HCT116 (cell line): ENCODE results near the gene LRRC32. TPM values are rescaled to one million over a fixed set of nuclear protein-coding genes. Genes with fewer than 3 reads are reported as not detected.

Experiments used
- ATAC-seq: fragments of 200-7000 bp; cut with Tn5 transposase; 2 replicates; pipeline ENCODE4 v1.9.1; 2020; ENCODE audit warnings: mild to moderate bottlenecking, moderate library complexity
- BruUV-seq: library from RNA; stranded (reverse); fragments of 400-500 nt; replicated peaks from 2 replicates; lab custom pipeline; 2021; lab: Mats Ljungman, UMichigan
- CTCF ChIA-PET: fragments of 300-600 bp; sonication (Branson Sonifier 250); formaldehyde crosslinking; loops from one replicate; lab custom pipeline; 2021; ENCODE audit warnings: antibody characterized with exemption; lab: Charles Lee
- POLR2A ChIA-PET: fragments of 300-600, 350-600 bp; sonication (Branson Sonifier 250); formaldehyde crosslinking; loops from one replicate; lab custom pipeline; 2021; ENCODE audit warnings: antibody characterized with exemption; lab: Charles Lee
- RAD21 ChIA-PET, 2 experiments: fragments of 300-600 bp; sonication (Branson Sonifier 250); formaldehyde crosslinking; loops; one replicate each; lab custom pipeline; 2023; ENCODE audit warnings: low total read pairs in 2 of 2; ENCODE audit not compliant: uncharacterized antibody in 2 of 2, unreplicated experiment in 2 of 2, low non-redundant PET in 1 of 2; lab: Charles Lee
- DNase-seq: peaks from one replicate; pipeline ENCODE4 v3.0.0-alpha.2; 2010; ENCODE audit warnings: low read depth, low spot score
- H2AFZ ChIP-seq: fragments of 200-600 bp; shearing (Covaris generic), sonication (generic); 2 replicates; pipeline ENCODE4 v1.6.1; 2017; ENCODE audit warnings: low read depth, mixed run types, mixed read lengths, antibody characterized with exemption, low read length; ENCODE audit not compliant: poor library complexity, severe bottlenecking
- H3K27ac ChIP-seq: 2 replicates; pipeline ENCODE4 v1.5.1; 2012; ENCODE audit warnings: low read depth, low read length
- H3K27me3 ChIP-seq: fragments of 200-600 bp; sonication (generic); 2 replicates; pipeline ENCODE4 v1.6.1; 2016; ENCODE audit warnings: mixed run types, low read length, mixed read lengths; ENCODE audit not compliant: insufficient read depth
- H3K36me3 ChIP-seq, 2 experiments: fragments of 200-500 bp in 1 of 2; fragments of 200-600 bp in 1 of 2; sonication (Bioruptor generic) in 1 of 2; sonication (generic) in 1 of 2; 2 replicates each; pipeline versions ENCODE4 v1.5.1 to v1.6.1; 2014 to 2016; ENCODE audit warnings: low read length in 2 of 2, inconsistent platforms in 1 of 2, mixed read lengths in 1 of 2, mixed run types in 1 of 2; ENCODE audit not compliant: insufficient read depth in 2 of 2, control insufficient read depth in 1 of 2
- H3K4me1 ChIP-seq, 2 experiments: fragments of 200-600 bp in 1 of 2; sonication (generic) in 1 of 2; 2 replicates each; pipeline versions ENCODE4 v1.5.1 to v1.6.1; 2012 to 2017; ENCODE audit warnings: low read length in 2 of 2, inconsistent platforms in 1 of 2, mild to moderate bottlenecking in 1 of 2, mixed read lengths in 1 of 2, mixed run types in 1 of 2, moderate library complexity in 1 of 2; ENCODE audit not compliant: insufficient read depth in 2 of 2, control insufficient read depth in 1 of 2
- H3K4me2 ChIP-seq: fragments of 200-600 bp; sonication (generic); 2 replicates; pipeline ENCODE4 v1.6.1; 2017; ENCODE audit warnings: mixed run types, low read length, mixed read lengths
- H3K4me3 ChIP-seq, 2 experiments: fragments of 200-600 bp in 1 of 2; sonication (generic) in 1 of 2; replicated peaks in 1 of 2; 2 replicates each; pipeline ENCODE4 v1.5.1; 2011 to 2016; ENCODE audit warnings: low read length in 2 of 2, control low read depth in 1 of 2, low read depth in 1 of 2, mild to moderate bottlenecking in 1 of 2, mixed read lengths in 1 of 2, mixed run types in 1 of 2
- H3K79me2 ChIP-seq: fragments of 200-600 bp; sonication (generic); 2 replicates; pipeline ENCODE4 v1.6.1; 2017; ENCODE audit warnings: mild to moderate bottlenecking, mixed run types, low read length, moderate library complexity, mixed read lengths; ENCODE audit not compliant: insufficient read depth
- H3K9ac ChIP-seq: fragments of 200-600 bp; sonication (generic); 2 replicates; pipeline ENCODE4 v1.6.1; 2016; ENCODE audit warnings: low read length, mixed read lengths
- H3K9me2 ChIP-seq: fragments of 200-600 bp; sonication (generic), shearing (Covaris generic); 2 replicates; pipeline ENCODE4 v1.6.1; 2017; ENCODE audit warnings: mixed run types, mild to moderate bottlenecking, moderate library complexity; ENCODE audit not compliant: insufficient read depth
- H3K9me3 ChIP-seq, 2 experiments: fragments of 200-500 bp in 1 of 2; fragments of 200-600 bp in 1 of 2; sonication (Bioruptor generic) in 1 of 2; sonication (generic) in 1 of 2; 2 replicates each; pipeline ENCODE4 v1.6.1; 2014 to 2017; ENCODE audit warnings: low read length in 2 of 2, mixed read lengths in 2 of 2, inconsistent platforms in 1 of 2, low read depth in 1 of 2, mild to moderate bottlenecking in 1 of 2, mixed run types in 1 of 2, moderate library complexity in 1 of 2; ENCODE audit not compliant: control insufficient read depth in 1 of 2, insufficient read depth in 1 of 2
- H4K20me1 ChIP-seq: fragments of 200-600 bp; sonication (generic), shearing (Covaris generic); 2 replicates; pipeline ENCODE4 v1.6.1; 2017; ENCODE audit warnings: mixed run types, mild to moderate bottlenecking, moderate library complexity; ENCODE audit not compliant: insufficient read depth
- CBX3 ChIP-seq: IDR thresholded peaks from 2 replicates; pipeline ENCODE4 v1.6.1; 2012; ENCODE audit warnings: low read depth
- EZH2 ChIP-seq: fragments of 200-600 bp; sonication (generic); IDR thresholded peaks from 2 replicates; pipeline ENCODE4 v1.6.1; 2017; ENCODE audit warnings: antibody characterized with exemption, mixed run types
- POLR2A ChIP-seq: IDR thresholded peaks from 2 replicates; pipeline ENCODE4 v1.7.0; 2011; ENCODE audit warnings: borderline replicate concordance; ENCODE audit not compliant: insufficient read depth, insufficient read length; ENCODE audit errors: extremely low read depth
- RAD21 ChIP-seq: IDR thresholded peaks from 2 replicates; pipeline ENCODE4 v1.6.1; 2012; ENCODE audit warnings: low read depth, mild to moderate bottlenecking
- SIN3A ChIP-seq: IDR thresholded peaks from 2 replicates; pipeline ENCODE4 v1.6.1; 2012; ENCODE audit warnings: low read depth
- SP1 ChIP-seq: IDR thresholded peaks from 2 replicates; pipeline ENCODE4 v1.6.1; 2012; ENCODE audit warnings: low read depth
- SRF ChIP-seq: IDR thresholded peaks from 2 replicates; pipeline ENCODE4 v1.6.1; 2012; ENCODE audit warnings: low read depth
- YY1 ChIP-seq: IDR thresholded peaks from 2 replicates; pipeline ENCODE4 v1.6.1; 2011; ENCODE audit warnings: low read length, low read depth, moderate library complexity, mild to moderate bottlenecking; ENCODE audit not compliant: insufficient replicate concordance; ENCODE audit errors: extremely low read depth
- ZFX ChIP-seq: fragments of 450-650 bp; IDR thresholded peaks from 2 replicates; pipeline ENCODE4 v1.6.1; 2017
- intact Hi-C: fragments of 100-400 bp; cut with micrococcal nuclease; formaldehyde crosslinking; loops from 2 replicates; pipeline ENCODE4 v1.10.0; 2022
- total RNA-seq: library from RNA; stranded (reverse); gene quantifications from one replicate; pipeline ENCODE4 v1.2.1, GENCODE V29; 2021; ENCODE audit not compliant: unreplicated experiment
- TF ChIP-seq, protein P1 (sequence below): IDR thresholded peaks from 2 replicates; pipeline ENCODE4 v1.6.1; 2012
- TF ChIP-seq, protein P2 (sequence below): IDR thresholded peaks from 2 replicates; pipeline ENCODE4 v1.6.1; 2012; ENCODE audit warnings: low read depth
- TF ChIP-seq, protein P3 (sequence below): IDR thresholded peaks from 2 replicates; pipeline ENCODE4 v1.6.1; 2012

Gene LRRC32
- total RNA-seq, 1 experiment from 2014 or later: 0.54 TPM

DNA sequence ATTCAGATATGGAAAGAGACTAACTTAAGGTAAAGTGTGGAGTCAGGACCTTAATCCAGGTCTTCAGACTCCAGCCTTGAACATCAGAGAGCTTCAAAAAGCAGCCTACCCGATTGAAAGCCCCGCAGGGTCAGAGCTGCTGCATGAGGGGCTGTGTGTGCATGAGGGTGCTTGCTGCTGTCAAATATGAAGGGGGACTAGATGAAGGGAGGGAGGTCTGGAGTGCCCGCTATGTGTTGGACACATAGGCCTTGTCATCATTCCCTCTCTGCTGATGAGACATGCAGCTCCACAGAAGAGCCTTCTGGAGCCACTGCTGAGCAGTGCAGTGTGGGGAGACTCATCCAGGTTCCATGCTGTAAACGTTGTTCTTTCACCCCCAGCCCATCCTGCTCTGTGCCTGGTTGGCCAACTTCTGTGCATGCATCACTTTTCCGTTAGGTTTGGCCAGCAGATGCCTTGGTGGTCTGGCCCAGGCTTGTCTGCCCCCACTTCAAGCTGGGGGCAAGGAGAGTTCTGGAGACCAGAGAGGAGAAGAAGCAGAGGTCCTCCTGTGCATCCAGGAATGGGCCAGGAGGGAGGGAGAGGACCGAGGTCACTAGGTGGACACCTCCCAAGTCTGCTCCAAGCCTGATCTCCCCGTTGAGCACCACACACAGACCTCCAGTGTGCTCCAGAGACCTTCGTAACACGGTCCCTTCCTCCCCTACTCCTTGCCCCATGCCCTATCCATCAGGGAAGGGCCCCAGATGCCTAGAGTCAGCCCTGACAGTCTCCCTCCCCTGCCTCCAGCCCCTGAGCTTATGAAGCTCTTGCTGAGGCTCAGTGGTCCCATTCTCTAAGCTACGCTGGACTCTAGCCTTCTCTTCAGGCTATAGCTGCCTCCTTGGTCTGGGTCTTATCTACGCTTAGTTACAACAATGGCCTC is 32.0 kb downstream of the LRRC32 start:
- Histone ChIP-seq H4K20me1 (no peaks in the 10 kb centered on the region), H3K27ac (no peak overlapping the region), H3K36me3 (no peaks in the 10 kb centered on the region), H3K4me1 (no peaks in the 10 kb centered on the region), H3K79me2 (no peaks in the 10 kb centered on the region), H3K9me3 (no peaks in the 10 kb centered on the region), H3K27me3 (no peaks in the 10 kb centered on the region), H3K9ac (no peak overlapping the region), H3K4me3 (no peak overlapping the region), H3K9me2 (no peaks in the 10 kb centered on the region), H2AFZ (no peak overlapping the region), H3K4me2 (no peak overlapping the region)
- no TSS peak for BruUV-seq
- DNase-seq (no peak), ATAC-seq (no peak)
- intact Hi-C loops: no loop called here
- ChIA-PET RAD21 (no interaction called here), CTCF (no interaction called here), POLR2A (no interaction called here)
- TF ChIP-seq POLR2A (no peak), EZH2 (no peak), SP1 (no peak), ZFX (no peak), CBX3 (no peak), SRF (no peak), YY1 (no peak), SIN3A (no peak), RAD21 (no peak)
- TF ChIP-seq, protein P1, sequence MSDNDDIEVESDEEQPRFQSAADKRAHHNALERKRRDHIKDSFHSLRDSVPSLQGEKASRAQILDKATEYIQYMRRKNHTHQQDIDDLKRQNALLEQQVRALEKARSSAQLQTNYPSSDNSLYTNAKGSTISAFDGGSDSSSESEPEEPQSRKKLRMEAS: no peak
- TF ChIP-seq, protein P2, sequence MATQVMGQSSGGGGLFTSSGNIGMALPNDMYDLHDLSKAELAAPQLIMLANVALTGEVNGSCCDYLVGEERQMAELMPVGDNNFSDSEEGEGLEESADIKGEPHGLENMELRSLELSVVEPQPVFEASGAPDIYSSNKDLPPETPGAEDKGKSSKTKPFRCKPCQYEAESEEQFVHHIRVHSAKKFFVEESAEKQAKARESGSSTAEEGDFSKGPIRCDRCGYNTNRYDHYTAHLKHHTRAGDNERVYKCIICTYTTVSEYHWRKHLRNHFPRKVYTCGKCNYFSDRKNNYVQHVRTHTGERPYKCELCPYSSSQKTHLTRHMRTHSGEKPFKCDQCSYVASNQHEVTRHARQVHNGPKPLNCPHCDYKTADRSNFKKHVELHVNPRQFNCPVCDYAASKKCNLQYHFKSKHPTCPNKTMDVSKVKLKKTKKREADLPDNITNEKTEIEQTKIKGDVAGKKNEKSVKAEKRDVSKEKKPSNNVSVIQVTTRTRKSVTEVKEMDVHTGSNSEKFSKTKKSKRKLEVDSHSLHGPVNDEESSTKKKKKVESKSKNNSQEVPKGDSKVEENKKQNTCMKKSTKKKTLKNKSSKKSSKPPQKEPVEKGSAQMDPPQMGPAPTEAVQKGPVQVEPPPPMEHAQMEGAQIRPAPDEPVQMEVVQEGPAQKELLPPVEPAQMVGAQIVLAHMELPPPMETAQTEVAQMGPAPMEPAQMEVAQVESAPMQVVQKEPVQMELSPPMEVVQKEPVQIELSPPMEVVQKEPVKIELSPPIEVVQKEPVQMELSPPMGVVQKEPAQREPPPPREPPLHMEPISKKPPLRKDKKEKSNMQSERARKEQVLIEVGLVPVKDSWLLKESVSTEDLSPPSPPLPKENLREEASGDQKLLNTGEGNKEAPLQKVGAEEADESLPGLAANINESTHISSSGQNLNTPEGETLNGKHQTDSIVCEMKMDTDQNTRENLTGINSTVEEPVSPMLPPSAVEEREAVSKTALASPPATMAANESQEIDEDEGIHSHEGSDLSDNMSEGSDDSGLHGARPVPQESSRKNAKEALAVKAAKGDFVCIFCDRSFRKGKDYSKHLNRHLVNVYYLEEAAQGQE: no peak
- TF ChIP-seq, protein P3, sequence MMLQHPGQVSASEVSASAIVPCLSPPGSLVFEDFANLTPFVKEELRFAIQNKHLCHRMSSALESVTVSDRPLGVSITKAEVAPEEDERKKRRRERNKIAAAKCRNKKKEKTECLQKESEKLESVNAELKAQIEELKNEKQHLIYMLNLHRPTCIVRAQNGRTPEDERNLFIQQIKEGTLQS: no peak
